Measurements from ENCODE around the gene DARS1.

DARS1 gene

GRCh38 chr2:136016427-136016826 is 31.0 kb upstream of the DARS1 start:
- DNase-seq, result no peak

- DNase-seq, result no peak
Observed at GRCh38 chr2:136015699-136016098, 30.3 kb upstream of the DARS1 start.

- peak in 2 of 58 donors; percentile 8 to 21 for DNase-seq
Observed at GRCh38 chr2:136014411-136014810, 29.0 kb upstream of the DARS1 start.

GRCh38 chr2:136013955-136014354 is 28.5 kb upstream of the DARS1 start:
- peak in 4 of 58 donors; percentile 7 to 38 (median 12) for DNase-seq

GRCh38 chr2:136013136-136013685 is 27.8 kb upstream of the DARS1 start:
- DNase-seq, result no peak

GRCh38 chr2:136012315-136012714 is 26.9 kb upstream of the DARS1 start:
- DNase-seq, result no peak

GRCh38 chr2:136010126-136010525 is 24.7 kb upstream of the DARS1 start:
- DNase-seq, result no peak

GRCh38 chr2:136008205-136008865 is 22.9 kb upstream of the DARS1 start:
- DNase-seq, result no peak

GRCh38 chr2:136006658-136007057 is 21.2 kb upstream of the DARS1 start:
- DNase-seq, result no peak

- DNase-seq, result no peak
Observed at GRCh38 chr2:136005462-136006196, 20.2 kb upstream of the DARS1 start.

GRCh38 chr2:136004965-136005364 is 19.5 kb upstream of the DARS1 start:
- DNase-seq, result no peak

GRCh38 chr2:136001131-136001530 is 15.7 kb upstream of the DARS1 start:
- DNase-seq, result no peak

GRCh38 chr2:136000502-136000901 is 15.1 kb upstream of the DARS1 start:
- no peak for DNase-seq

GRCh38 chr2:135999899-136000298 is 14.5 kb upstream of the DARS1 start:
- peak in 2 of 58 donors; percentile 20 to 48 for DNase-seq

- DNase-seq, result no peak
Observed at GRCh38 chr2:135998879-135999278, 13.5 kb upstream of the DARS1 start.

GRCh38 chr2:135997380-135997779 is 12.0 kb upstream of the DARS1 start:
- peak in 23 of 58 donors; percentile 6 to 52 (median 21) for DNase-seq

- DNase-seq, result no peak
Observed at GRCh38 chr2:135996304-135996703, 10.9 kb upstream of the DARS1 start.

GRCh38 chr2:135994281-135994680 is 8.9 kb upstream of the DARS1 start:
- DNase-seq, result no peak

- no peak for DNase-seq
Observed at GRCh38 chr2:135993421-135993820, 8.0 kb upstream of the DARS1 start.

- no peak for DNase-seq
Observed at GRCh38 chr2:135991861-135992260, 6.4 kb upstream of the DARS1 start.

- DNase-seq, result no peak
Observed at GRCh38 chr2:135987441-135987840, 2.0 kb upstream of the DARS1 start.

- no peak for DNase-seq
Observed at GRCh38 chr2:135986507-135986906, 1.1 kb upstream of the DARS1 start.
